K562 (cell line): ENCODE data around the gene PHF19. TPM values are rescaled to one million over a fixed set of nuclear protein-coding genes. Genes with fewer than 3 reads are reported as not detected.
A peak's percentile ranks its signal among the peaks of the same experiment; 100 is the strongest.

Source experiments
- ATAC-seq: fragments of 200-7000 bp; cut with Tn5 transposase; 3 replicates; pipeline ENCODE4 v1.9.1; 2020; ENCODE audit warnings: moderate library complexity
- BruUV-seq: library from RNA; stranded (reverse); fragments of 400-500 nt; replicated peaks from 2 replicates; lab custom pipeline; 2021; lab: Mats Ljungman, UMichigan
- CTCF ChIA-PET: fragments of 300-600 bp; formaldehyde crosslinking; extraction: SDS; loops from one replicate; lab custom pipeline; 2021; ENCODE audit warnings: low intra/inter-chr PET ratio; lab: Yijun Ruan, JAX
- POLR2A ChIA-PET: fragments of 300-600, 350-650 bp; sonication (Branson Sonifier 250); formaldehyde crosslinking; extraction: SDS; loops from one replicate; lab custom pipeline; 2021; ENCODE audit warnings: antibody characterized with exemption, inconsistent platforms; lab: Yijun Ruan, JAX
- DNase-seq, 4 experiments: peaks; one replicate each; pipeline versions ENCODE4 v3.0.0 to v3.0.0-alpha.2; 2011 to 2018; ENCODE audit warnings: low spot score in 3 of 4, mixed read lengths in 3 of 4; ENCODE audit errors: extremely low read depth in 1 of 4
- FAIRE-seq: peaks from 2 replicates; lab custom pipeline; 2011; peaks lifted over from hg19 to GRCh38; lab: Jason Lieb, UNC
- H2AFZ ChIP-seq: 2 replicates; pipeline ENCODE4 v1.6.0; 2011; ENCODE audit warnings: low read depth, low read length, control low read depth, inconsistent platforms
- H3K27ac ChIP-seq: fragments of 200-600 bp; 3 replicates; pipeline ENCODE4 v1.8.0; 2011; ENCODE audit warnings: low read depth, mild to moderate bottlenecking, control low read depth, inconsistent platforms, low read length, moderate library complexity, mixed read lengths; ENCODE audit errors: extremely low read depth
- H3K27me3 ChIP-seq, 2 experiments: fragments of 300-600 bp in 1 of 2; 2 replicates in 1 of 2; 3 replicates in 1 of 2; pipeline versions ENCODE4 v1.6.0 to v1.8.0; 2011; ENCODE audit warnings: inconsistent platforms in 2 of 2, low read length in 2 of 2, mild to moderate bottlenecking in 1 of 2, mixed read lengths in 1 of 2, moderate library complexity in 1 of 2; ENCODE audit not compliant: control insufficient read depth in 2 of 2, insufficient read depth in 2 of 2
- H3K36me3 ChIP-seq: fragments of 300-600 bp; 3 replicates; pipeline ENCODE4 v1.8.0; 2011; ENCODE audit warnings: mild to moderate bottlenecking, low read length, inconsistent platforms; ENCODE audit not compliant: control insufficient read depth, insufficient read depth
- H3K4me1 ChIP-seq, 2 experiments: fragments of 200-600 bp in 1 of 2; replicated peaks in 1 of 2; 2 replicates in 1 of 2; 3 replicates in 1 of 2; pipeline versions ENCODE4 v1.5.1 to v1.8.0; 2011; ENCODE audit warnings: inconsistent platforms in 2 of 2, low read length in 2 of 2, mild to moderate bottlenecking in 1 of 2, mixed read lengths in 1 of 2, moderate library complexity in 1 of 2; ENCODE audit not compliant: control insufficient read depth in 2 of 2, insufficient read depth in 2 of 2
- H3K4me2 ChIP-seq: 2 replicates; pipeline ENCODE4 v1.6.1; 2011; ENCODE audit warnings: low read length, control low read depth, inconsistent platforms, mixed read lengths; ENCODE audit not compliant: insufficient read depth
- H3K4me3 ChIP-seq: fragments of 200-600 bp; sonication (generic), shearing (Covaris generic); 2 replicates; pipeline ENCODE4 v1.5.1; 2016; ENCODE audit warnings: control low read depth, inconsistent platforms
- H3K79me2 ChIP-seq: fragments of 200-600 bp; 3 replicates; pipeline ENCODE4 v1.8.0; 2011; ENCODE audit warnings: low read length, inconsistent platforms; ENCODE audit not compliant: control insufficient read depth, insufficient read depth
- H3K9ac ChIP-seq, 2 experiments: 2 replicates each; pipeline versions ENCODE4 v1.6.0 to v1.6.1; 2011; ENCODE audit warnings: low read depth in 2 of 2, low read length in 2 of 2, control low read depth in 1 of 2, inconsistent platforms in 1 of 2, mild to moderate bottlenecking in 1 of 2, mixed read lengths in 1 of 2; ENCODE audit not compliant: insufficient read depth in 1 of 2
- H3K9me1 ChIP-seq: one replicate; pipeline ENCODE4 v1.6.0; 2011; ENCODE audit warnings: inconsistent platforms, mild to moderate bottlenecking, low read length, moderate library complexity; ENCODE audit not compliant: control insufficient read depth, insufficient read depth
- H3K9me3 ChIP-seq: replicated peaks from 2 replicates; pipeline ENCODE4 v1.5.1; 2011; ENCODE audit warnings: low read depth, low read length, inconsistent platforms; ENCODE audit not compliant: control insufficient read depth, insufficient read depth
- H4K20me1 ChIP-seq: replicated peaks from 2 replicates; pipeline ENCODE4 v1.6.1; 2011; ENCODE audit warnings: low read length, inconsistent platforms, mixed read lengths; ENCODE audit not compliant: control insufficient read depth, insufficient read depth
- BCL6 ChIP-seq: fragments of 250-450 bp; sonication (Bioruptor Pico); IDR thresholded peaks from 2 replicates; pipeline ENCODE4 v1.4.0; 2020
- BHLHE40 ChIP-seq: IDR thresholded peaks from 2 replicates; pipeline ENCODE4 v1.6.1; 2011; ENCODE audit warnings: low read length, improper control_type of control experiment
- CCNT2 ChIP-seq: IDR thresholded peaks from 2 replicates; pipeline ENCODE4 v1.6.1; 2011; ENCODE audit warnings: borderline replicate concordance, low read depth, mild to moderate bottlenecking, moderate library complexity, mixed read lengths, low read length; ENCODE audit not compliant: insufficient read length; ENCODE audit errors: extremely low read depth
- CHD1 ChIP-seq: fragments of 200-600 bp; sonication (generic); IDR thresholded peaks from one replicate; pipeline ENCODE4 v1.6.1; 2012; ENCODE audit warnings: mild to moderate bottlenecking, moderate library complexity, low read length, inconsistent platforms
- EHMT2 ChIP-seq: fragments of 450-650 bp; IDR thresholded peaks from 2 replicates; pipeline ENCODE4 v1.6.1; 2018; ENCODE audit warnings: antibody characterized with exemption
- NFXL1 ChIP-seq: fragments of 450-650 bp; formaldehyde crosslinking; IDR thresholded peaks from 2 replicates; pipeline ENCODE4 v1.4.0; 2021; ENCODE audit warnings: mild to moderate bottlenecking
- PCBP1 ChIP-seq: fragments of 200-400 bp; formaldehyde crosslinking; IDR thresholded peaks from 2 replicates; pipeline ENCODE4 v1.6.1; 2018; ENCODE audit warnings: mild to moderate bottlenecking, low read depth, low read length; ENCODE audit not compliant: poor library complexity, severe bottlenecking
- PCBP2 ChIP-seq: fragments of 200-400 bp; formaldehyde crosslinking; IDR thresholded peaks from 2 replicates; pipeline ENCODE4 v1.6.1; 2018; ENCODE audit warnings: low read length, low read depth, mild to moderate bottlenecking, moderate library complexity; ENCODE audit not compliant: poor library complexity, severe bottlenecking
- PTRF ChIP-seq: fragments of 450-650 bp; IDR thresholded peaks from 2 replicates; pipeline ENCODE4 v1.6.1; 2016; ENCODE audit warnings: mild to moderate bottlenecking, missing genetic modification characterization, missing compliant biosample characterization
- PYGO2 ChIP-seq: fragments of 450-650 bp; IDR thresholded peaks from 2 replicates; pipeline ENCODE4 v1.6.1; 2016; ENCODE audit warnings: mild to moderate bottlenecking, missing genetic modification characterization, moderate library complexity, missing compliant biosample characterization
- RBBP5 ChIP-seq: fragments of 200-600 bp; sonication (generic); IDR thresholded peaks from 2 replicates; pipeline ENCODE4 v1.6.1; 2012; ENCODE audit warnings: borderline replicate concordance, mild to moderate bottlenecking, low read length, control low read depth, inconsistent platforms; ENCODE audit not compliant: insufficient read depth, poor library complexity, severe bottlenecking
- RBM14 ChIP-seq: fragments of 200-400 bp; formaldehyde crosslinking; IDR thresholded peaks from 2 replicates; pipeline ENCODE4 v1.6.1; 2018; ENCODE audit warnings: low read depth, mild to moderate bottlenecking, low read length, moderate library complexity, borderline replicate concordance; ENCODE audit not compliant: insufficient read depth
- RFX5 ChIP-seq: IDR thresholded peaks from 2 replicates; pipeline ENCODE4 v1.6.1; 2011; ENCODE audit warnings: low read depth, mild to moderate bottlenecking, improper control_type of control experiment, low read length
- SMAD1 ChIP-seq: fragments of 150-350 bp; IDR thresholded peaks from 2 replicates; pipeline ENCODE4 v1.6.1; 2014; ENCODE audit warnings: low read length, low read depth; ENCODE audit not compliant: partially characterized antibody
- SRSF3 ChIP-seq: fragments of 200-400 bp; formaldehyde crosslinking; IDR thresholded peaks from 2 replicates; pipeline ENCODE4 v1.6.1; 2016; ENCODE audit warnings: mild to moderate bottlenecking, low read length, moderate library complexity; ENCODE audit not compliant: insufficient read depth
- TEAD2 ChIP-seq: fragments of 450-650 bp; IDR thresholded peaks from 2 replicates; pipeline ENCODE4 v1.6.1; 2016; ENCODE audit warnings: missing genetic modification characterization, control low read depth, missing compliant biosample characterization
- WGBS: fragments of 100-300 bp; shearing (Covaris generic); methylation state at CpG from one replicate; pipeline ENCODE4 v1.1.6; 2016; ENCODE audit warnings: low coverage, mixed read lengths; ENCODE audit not compliant: insufficient coverage; ENCODE audit errors: missing lambda C conversion rate; 5-methylcytosine and 5-hydroxymethylcytosine counted together
- in situ Hi-C: fragments of 300-500 bp; cut with MboI; formaldehyde crosslinking; loops from 4 replicates; pipeline ENCODE4 v1.15.0; 2018; ENCODE audit warnings: inconsistent platforms, mixed read lengths
- intact Hi-C: fragments of 100-400 bp; cut with micrococcal nuclease; formaldehyde crosslinking; loops from 2 replicates; pipeline ENCODE4 v1.14.2; 2022
- polyA plus RNA-seq, 8 experiments: library from polyadenylated mRNA; depleted of rRNA in 4 of 8; stranded (reverse) in 5 of 8; unstranded in 3 of 8; fragments of >200 nt; fragmentation: Nextera tagmentation in 2 of 8; fragmentation: Illumina TruSeq in 1 of 8; extraction: Ambion mirVana in 2 of 8; extraction: Trizol in 1 of 8; gene quantifications; 2 replicates each; pipeline versions ENCODE4 v1.2.1 to v1.2.3, GENCODE V29; 2011 to 2014; ENCODE audit warnings: inconsistent platforms in 1 of 8, missing spikeins in 1 of 8
- total RNA-seq, 7 experiments: library from RNA; depleted of rRNA in 6 of 7; stranded (reverse); fragments of >200 nt in 6 of 7; fragmentation: Illumina TruSeq in 2 of 7; extraction: Trizol in 2 of 7; gene quantifications; 2 replicates each; pipeline versions ENCODE4 v1.2.1 to v1.2.3, GENCODE V29; 2011 to 2021; ENCODE audit warnings: low replicate concordance in 1 of 7
- TF ChIP-seq, protein P1 (sequence below): fragments of 450-650 bp; IDR thresholded peaks from 2 replicates; pipeline ENCODE4 v1.6.1; 2014; ENCODE audit warnings: low read depth, mild to moderate bottlenecking, moderate library complexity, borderline replicate concordance
- TF ChIP-seq, protein P2 (sequence below): sonication (generic); IDR thresholded peaks from 2 replicates; pipeline ENCODE4 v1.6.1; 2016
- TF ChIP-seq, protein P3 (sequence below): sonication (generic); formaldehyde crosslinking; IDR thresholded peaks from 2 replicates; pipeline ENCODE4 v1.8.0; 2022; ENCODE audit warnings: missing genetic modification reagents, mild to moderate bottlenecking, moderate library complexity, borderline replicate concordance

The PHF19 gene
- total and polyA plus RNA-seq, 9 of the 15 experiments (the other 6 are each of a cell fraction or from before 2014, with no cell fraction given): 95.8 to 403 (median 255) TPM

DNA sequence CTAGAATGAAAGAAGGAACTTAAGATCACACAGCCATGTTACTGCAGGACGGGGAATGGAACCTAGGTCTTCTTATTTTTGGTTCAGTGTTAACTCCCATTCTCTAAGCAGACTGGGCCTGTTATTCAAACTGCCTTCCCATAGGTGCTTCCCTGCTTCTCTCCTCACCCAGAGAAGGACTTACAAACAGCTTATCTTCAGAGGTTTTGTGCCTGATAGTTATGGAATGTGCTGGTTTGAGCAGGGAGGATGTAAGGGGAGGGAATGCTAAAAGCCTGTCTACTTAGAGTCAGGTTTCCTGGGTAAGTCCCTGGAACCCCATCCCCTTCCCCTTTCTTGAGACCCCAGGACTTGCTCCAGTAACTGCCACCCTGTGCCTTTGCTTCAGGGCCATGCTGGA is 30.1 kb downstream of the PHF19 start:
- 55% methylated on average over 1 of the region's 1 CpG for WGBS
- FAIRE-seq: peak; percentile 26
- DNase-seq: no peak
- no peak for TF ChIP-seq TEAD2 (tag)
- no peak for TF ChIP-seq CCNT2
- TF ChIP-seq BHLHE40: 0 out of 2 replicates have a peak, but pooled peaks have one; percentile 12
- TF ChIP-seq PYGO2: no peak
- no peak for TF ChIP-seq PCBP1
- no peak for TF ChIP-seq BCL6 (CRISPR knock-in tag)
- no peak for TF ChIP-seq PCBP2
- TF ChIP-seq EHMT2: no peak
- TF ChIP-seq, protein P1, sequence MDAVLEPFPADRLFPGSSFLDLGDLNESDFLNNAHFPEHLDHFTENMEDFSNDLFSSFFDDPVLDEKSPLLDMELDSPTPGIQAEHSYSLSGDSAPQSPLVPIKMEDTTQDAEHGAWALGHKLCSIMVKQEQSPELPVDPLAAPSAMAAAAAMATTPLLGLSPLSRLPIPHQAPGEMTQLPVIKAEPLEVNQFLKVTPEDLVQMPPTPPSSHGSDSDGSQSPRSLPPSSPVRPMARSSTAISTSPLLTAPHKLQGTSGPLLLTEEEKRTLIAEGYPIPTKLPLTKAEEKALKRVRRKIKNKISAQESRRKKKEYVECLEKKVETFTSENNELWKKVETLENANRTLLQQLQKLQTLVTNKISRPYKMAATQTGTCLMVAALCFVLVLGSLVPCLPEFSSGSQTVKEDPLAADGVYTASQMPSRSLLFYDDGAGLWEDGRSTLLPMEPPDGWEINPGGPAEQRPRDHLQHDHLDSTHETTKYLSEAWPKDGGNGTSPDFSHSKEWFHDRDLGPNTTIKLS: no peak
- TF ChIP-seq RBM14: no peak
- TF ChIP-seq RFX5: 0 out of 2 replicates have a peak, but pooled peaks have one; percentile 22
- TF ChIP-seq SMAD1: no peak
- peak; percentile 44 for TF ChIP-seq CHD1
- peak; percentile 8 for TF ChIP-seq RBBP5
- TF ChIP-seq NFXL1: no peak
- TF ChIP-seq, protein P2, sequence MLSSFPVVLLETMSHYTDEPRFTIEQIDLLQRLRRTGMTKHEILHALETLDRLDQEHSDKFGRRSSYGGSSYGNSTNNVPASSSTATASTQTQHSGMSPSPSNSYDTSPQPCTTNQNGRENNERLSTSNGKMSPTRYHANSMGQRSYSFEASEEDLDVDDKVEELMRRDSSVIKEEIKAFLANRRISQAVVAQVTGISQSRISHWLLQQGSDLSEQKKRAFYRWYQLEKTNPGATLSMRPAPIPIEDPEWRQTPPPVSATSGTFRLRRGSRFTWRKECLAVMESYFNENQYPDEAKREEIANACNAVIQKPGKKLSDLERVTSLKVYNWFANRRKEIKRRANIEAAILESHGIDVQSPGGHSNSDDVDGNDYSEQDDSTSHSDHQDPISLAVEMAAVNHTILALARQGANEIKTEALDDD: no peak
- no peak for TF ChIP-seq SRSF3
- no peak for TF ChIP-seq PTRF
- TF ChIP-seq, protein P3, sequence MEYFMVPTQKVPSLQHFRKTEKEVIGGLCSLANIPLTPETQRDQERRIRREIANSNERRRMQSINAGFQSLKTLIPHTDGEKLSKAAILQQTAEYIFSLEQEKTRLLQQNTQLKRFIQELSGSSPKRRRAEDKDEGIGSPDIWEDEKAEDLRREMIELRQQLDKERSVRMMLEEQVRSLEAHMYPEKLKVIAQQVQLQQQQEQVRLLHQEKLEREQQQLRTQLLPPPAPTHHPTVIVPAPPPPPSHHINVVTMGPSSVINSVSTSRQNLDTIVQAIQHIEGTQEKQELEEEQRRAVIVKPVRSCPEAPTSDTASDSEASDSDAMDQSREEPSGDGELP: no peak

More for the DNA sequence above, 30.1 kb downstream of the PHF19 start:
- H4K20me1 ChIP-seq: no peaks in the 10 kb centered on the region
- no peak for ATAC-seq
- peaks cover 13 to 34% of the 10 kb centered on the region in 2 experiments; a peak in 4 of 5 replicates for H3K4me1 ChIP-seq
- no peak overlapping the region for H3K27ac ChIP-seq
- no peak overlapping the region for H3K4me3 ChIP-seq
- H3K79me2 ChIP-seq: peaks cover 31% of the 10 kb centered on the region
- H3K4me2 ChIP-seq: no peak overlapping the region
- no peak overlapping the region for H2AFZ ChIP-seq
- H3K9ac ChIP-seq: peak overlapping the region in 1 of 2 experiments; percentile 33; a peak in 1 of 4 replicates
- H3K36me3 ChIP-seq: peaks cover 13% of the 10 kb centered on the region; the same call in 2 of the 3 replicates
- in situ Hi-C loops (no loop called here), intact Hi-C loops (no loop called here)
- POLR2A ChIA-PET: interaction anchor here (1.0 to 5.3 kb wide), 8 partner anchors 8 to 54 kb away, joined by 4 to 78 read pairs (median 6); partner anchors contain the start of gene FBXW2
- H3K27me3 ChIP-seq: no peaks in the 10 kb centered on the region
- H3K9me1 ChIP-seq: no peaks in the 10 kb centered on the region
- no TSS peak for BruUV-seq
- H3K9me3 ChIP-seq: no peaks in the 10 kb centered on the region
- CTCF ChIA-PET: no interaction called here
